ENCODE measurements around the gene DYNC2I2.

- TF ChIP-seq EZH2 (IDR thresholded peaks at IDR 0.05; ENCODE audit: insufficient read depth, poor library complexity, severe bottlenecking) (no peak), EZH2phosphoT487 (IDR thresholded peaks at IDR 0.05; ENCODE audit: insufficient read depth, low read depth) (no peak)
These were observed 37.7 kb upstream of the DYNC2I2 start for GRCh38 chr9:128694344-128694743.
